Thoracic aorta (tissue), 2 donors: ENCODE measurements around the gene PARN. TPM values are rescaled to one million over a fixed set of nuclear protein-coding genes. Genes with fewer than 3 reads are reported as not detected.

Experiments used
- ATAC-seq: fragments of 150-250 bp; one replicate; pipeline ENCODE4 v1.8.0; 2017; ENCODE audit warnings: low read depth; ENCODE audit not compliant: insufficient number of reproducible peaks, low FRiP score
- DNase-seq: peaks from one replicate; pipeline ENCODE4 v3.0.0-alpha.2; 2020; ENCODE audit warnings: low spot score
- H3K27ac ChIP-seq, 2 donors: fragments of 200-600 bp; sonication (generic); 1 replicate in 1 of 2; 2 replicates in 1 of 2; pipeline ENCODE4 v1.5.1; 2016; ENCODE audit warnings: mild to moderate bottlenecking in 2 of 2, moderate library complexity in 2 of 2
- H3K27me3 ChIP-seq: fragments of 200-600 bp; sonication (generic); replicated peaks from 2 replicates; pipeline ENCODE4 v1.6.0; 2016; ENCODE audit warnings: mild to moderate bottlenecking; ENCODE audit not compliant: insufficient read depth
- H3K36me3 ChIP-seq: fragments of 200-600 bp; sonication (generic); one replicate; pipeline ENCODE4 v1.5.1; 2016
- H3K4me1 ChIP-seq, 2 donors: fragments of 200-600 bp; sonication (generic); 1 replicate in 1 of 2; 2 replicates in 1 of 2; pipeline versions ENCODE4 v1.5.1 to v1.6.0; 2016; ENCODE audit warnings: low read depth in 2 of 2, mild to moderate bottlenecking in 1 of 2; ENCODE audit not compliant: control insufficient read depth in 1 of 2
- H3K4me3 ChIP-seq: fragments of 200-600 bp; sonication (generic); 2 replicates; pipeline ENCODE4 v1.5.1; 2016; ENCODE audit warnings: mild to moderate bottlenecking
- H3K9me3 ChIP-seq: fragments of 200-600 bp; sonication (generic); 2 replicates; pipeline ENCODE4 v1.5.1; 2016
- CTCF ChIP-seq: fragments of 200-600 bp; sonication (generic); IDR thresholded peaks from one replicate; pipeline ENCODE4 v1.5.1; 2019; ENCODE audit warnings: antibody characterized with exemption
- total RNA-seq, 2 donors: library from RNA; depleted of rRNA; stranded (reverse); fragments of >200 nt; gene quantifications; one replicate each; pipeline versions ENCODE4 v1.1.0 to v1.2.3, GENCODE V29; 2016

PARN gene
- total RNA-seq, 2 donors from 2014 or later, result 51.0 to 66.7 TPM

- TF ChIP-seq CTCF, result no peak
- Histone ChIP-seq H3K36me3 (no peaks in the 10 kb centered on the region), H3K4me3 (no peak overlapping the region), H3K9me3 (no peaks in the 10 kb centered on the region), H3K27ac (no peak overlapping the region), H3K27me3 (no peaks in the 10 kb centered on the region), H3K4me1 (peaks cover 0 to 7% of the 10 kb centered on the region in 2 donors)
- no peak for DNase-seq
- no peak for ATAC-seq
Measured at GRCh38 chr16:14470788-14471187, 159.3 kb downstream of the PARN start.

- no peaks in the 10 kb centered on the region for H3K36me3 ChIP-seq
- ATAC-seq, result no peak
Measured at GRCh38 chr16:14465799-14466198, 164.3 kb downstream of the PARN start.

GRCh38 chr16:14464796-14465195 lies 165.3 kb downstream of the PARN start:
- Histone ChIP-seq H3K4me3 (no peak overlapping the region), H3K9me3 (peaks cover 6% of the 10 kb centered on the region), H3K4me1 (no peaks in the 10 kb centered on the region), H3K36me3 (no peaks in the 10 kb centered on the region), H3K27ac (no peak overlapping the region), H3K27me3 (no peaks in the 10 kb centered on the region)
- ATAC-seq (no peak), DNase-seq (no peak)
- no peak for TF ChIP-seq CTCF

More at GRCh38 chr16:14465799-14466198, 164.3 kb downstream of the PARN start:
- DNase-seq, result no peak
- Histone ChIP-seq H3K9me3 (peaks cover 6% of the 10 kb centered on the region), H3K27ac (no peak overlapping the region), H3K4me1 (no peaks in the 10 kb centered on the region), H3K27me3 (no peaks in the 10 kb centered on the region), H3K4me3 (no peak overlapping the region)
- no peak for TF ChIP-seq CTCF

- no peak overlapping the region for H3K27ac ChIP-seq
- H3K4me3 ChIP-seq, result no peak overlapping the region
- no peak for DNase-seq
- H3K36me3 ChIP-seq, result no peaks in the 10 kb centered on the region
- peaks cover 6% of the 10 kb centered on the region for H3K9me3 ChIP-seq
- no peak for ATAC-seq
- H3K27me3 ChIP-seq, result no peaks in the 10 kb centered on the region
- TF ChIP-seq CTCF, result no peak
- no peaks in the 10 kb centered on the region for H3K4me1 ChIP-seq
Measured at GRCh38 chr16:14464192-14464591, 165.9 kb downstream of the PARN start.

- H3K36me3 ChIP-seq, result no peaks in the 10 kb centered on the region
- TF ChIP-seq CTCF, result no peak
- no peak overlapping the region for H3K4me3 ChIP-seq
- DNase-seq (no peak), ATAC-seq (no peak)
- H3K27ac ChIP-seq, result no peak overlapping the region
- peaks cover 6% of the 10 kb centered on the region for H3K9me3 ChIP-seq
- H3K4me1 ChIP-seq, result no peaks in the 10 kb centered on the region
- H3K27me3 ChIP-seq, result no peaks in the 10 kb centered on the region
Measured at GRCh38 chr16:14462811-14463210, 167.2 kb downstream of the PARN start.
